Stomach (tissue), 9 donors: ENCODE measurements around the gene PHTF2. TPM values are rescaled to one million over a fixed set of nuclear protein-coding genes. Genes with fewer than 3 reads are reported as not detected.

Experiments used
- DNase-seq, 2 donors: peaks; one replicate each; pipeline versions ENCODE4 v3.0.0 to v3.0.0-alpha.2; 2013 to 2019
- H3K27ac ChIP-seq, 5 donors: fragments of 200-600 bp in 4 of 5; sonication (generic) in 4 of 5; one replicate each; pipeline ENCODE4 v1.5.1; 2013 to 2019; ENCODE audit warnings: mild to moderate bottlenecking in 1 of 5, moderate library complexity in 1 of 5
- H3K27me3 ChIP-seq, 3 donors: fragments of 200-600 bp; sonication (generic); one replicate each; pipeline ENCODE4 v1.5.1; 2017 to 2019; ENCODE audit warnings: mixed run types in 1 of 3
- H3K36me3 ChIP-seq, 4 donors: fragments of 200-600 bp; sonication (generic); 1 replicate in 3 of 4; 2 replicates in 1 of 4; pipeline ENCODE4 v1.5.1; 2016 to 2019
- H3K4me1 ChIP-seq, 4 donors: fragments of 200-600 bp; sonication (generic); one replicate each; pipeline ENCODE4 v1.5.1; 2016 to 2019
- H3K4me3 ChIP-seq, 4 donors: fragments of 200-600 bp; sonication (generic) in 3 of 4; one replicate each; pipeline ENCODE4 v1.5.1; 2016 to 2019; ENCODE audit warnings: mild to moderate bottlenecking in 1 of 4
- H3K9me3 ChIP-seq, 4 donors: fragments of 200-600 bp; sonication (generic); one replicate each; pipeline ENCODE4 v1.5.1; 2016 to 2019
- EP300 ChIP-seq: sonication (generic); formaldehyde crosslinking; IDR thresholded peaks from one replicate; pipeline ENCODE4 v1.6.1; 2017; ENCODE audit warnings: antibody characterized with exemption
- POLR2A ChIP-seq, 4 donors: fragments of 450-650 bp; IDR thresholded peaks; one replicate each; pipeline ENCODE4 v1.6.1; 2016; ENCODE audit warnings: antibody characterized with exemption in 4 of 4, control low read depth in 2 of 4, mild to moderate bottlenecking in 1 of 4, moderate library complexity in 1 of 4
- POLR2AphosphoS5 ChIP-seq, 3 donors: sonication (generic); formaldehyde crosslinking; IDR thresholded peaks; one replicate each; pipeline ENCODE4 v1.6.1; 2016; ENCODE audit warnings: antibody characterized with exemption in 3 of 3
- WGBS, 5 donors: extraction: QIAGEN DNeasy Blood & Tissue Kit in 3 of 5; methylation state at CpG; one replicate each; pipeline versions ENCODE4 v1.1.5 to v1.1.7; 2013 to 2018; 5-methylcytosine and 5-hydroxymethylcytosine counted together
- intact Hi-C: fragments of 100-400 bp; cut with DNase I; formaldehyde crosslinking; loops from one replicate; pipeline ENCODE4 v1.15.1; 2023; ENCODE audit warnings: low total_unique reads
- polyA plus RNA-seq, 3 donors: library from polyadenylated mRNA; stranded (reverse); fragments of 200-250 nt; gene quantifications; one replicate each; pipeline ENCODE4 v1.2.3, GENCODE V29; 2013
- total RNA-seq, 5 donors: library from RNA; depleted of rRNA; stranded (reverse); fragments of >200 nt; gene quantifications; one replicate each; pipeline versions ENCODE4 v1.1.0 to v1.2.3, GENCODE V29; 2014 to 2016
- TF ChIP-seq, protein P1 (sequence below), 7 experiments: fragments of 450-650 bp in 4 of 7; fragments of 200-600 bp in 3 of 7; sonication (generic) in 3 of 7; IDR thresholded peaks; one replicate each; pipeline ENCODE4 v1.5.1; 2016 to 2019; ENCODE audit warnings: antibody characterized with exemption in 7 of 7, control low read depth in 2 of 7, mild to moderate bottlenecking in 1 of 7
- donor health status: healthy with polysubstance abuse.
- donor health status: Bipolar disorder and iron deficiency.
- donor health status: healthy.

PHTF2 gene
- total and polyA plus RNA-seq, 8 donors = 2.0 to 42.9 (median 12.5) TPM

DNA sequence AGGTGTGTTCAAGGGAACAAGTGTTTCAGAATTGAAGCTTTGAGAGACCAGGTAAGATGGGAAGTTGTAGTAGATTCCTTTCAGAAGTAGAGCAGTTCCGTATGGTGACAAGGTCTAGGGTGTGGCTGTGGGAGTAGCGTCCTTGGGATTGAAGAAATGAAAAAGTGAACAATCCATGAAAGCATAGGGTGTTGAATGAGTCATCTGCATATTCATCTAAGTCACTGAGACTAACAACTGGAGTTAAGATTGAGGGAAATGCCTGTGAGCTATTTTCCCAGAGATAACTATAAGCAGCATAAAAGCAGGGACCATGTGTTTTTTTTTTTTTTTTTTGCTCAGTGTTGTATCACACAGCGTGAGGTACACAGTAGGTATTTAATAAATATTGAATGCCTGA lies 134.8 kb downstream of the PHTF2 start:
- Histone ChIP-seq H3K9me3 (no peaks in the 10 kb centered on the region), H3K36me3 (peaks cover 0 to 7% (median 3%) of the 10 kb centered on the region in 4 donors), H3K4me3 (no peak overlapping the region), H3K27me3 (no peaks in the 10 kb centered on the region), H3K4me1 (no peaks in the 10 kb centered on the region), H3K27ac (no peak overlapping the region)
- DNase-seq = no peak
- intact Hi-C loops = no loop called here
- TF ChIP-seq POLR2A (IDR thresholded peaks at IDR 0.05) (no peak), EP300 (no peak), POLR2AphosphoS5 (IDR thresholded peaks at IDR 0.05) (no peak)
- TF ChIP-seq, protein P1, sequence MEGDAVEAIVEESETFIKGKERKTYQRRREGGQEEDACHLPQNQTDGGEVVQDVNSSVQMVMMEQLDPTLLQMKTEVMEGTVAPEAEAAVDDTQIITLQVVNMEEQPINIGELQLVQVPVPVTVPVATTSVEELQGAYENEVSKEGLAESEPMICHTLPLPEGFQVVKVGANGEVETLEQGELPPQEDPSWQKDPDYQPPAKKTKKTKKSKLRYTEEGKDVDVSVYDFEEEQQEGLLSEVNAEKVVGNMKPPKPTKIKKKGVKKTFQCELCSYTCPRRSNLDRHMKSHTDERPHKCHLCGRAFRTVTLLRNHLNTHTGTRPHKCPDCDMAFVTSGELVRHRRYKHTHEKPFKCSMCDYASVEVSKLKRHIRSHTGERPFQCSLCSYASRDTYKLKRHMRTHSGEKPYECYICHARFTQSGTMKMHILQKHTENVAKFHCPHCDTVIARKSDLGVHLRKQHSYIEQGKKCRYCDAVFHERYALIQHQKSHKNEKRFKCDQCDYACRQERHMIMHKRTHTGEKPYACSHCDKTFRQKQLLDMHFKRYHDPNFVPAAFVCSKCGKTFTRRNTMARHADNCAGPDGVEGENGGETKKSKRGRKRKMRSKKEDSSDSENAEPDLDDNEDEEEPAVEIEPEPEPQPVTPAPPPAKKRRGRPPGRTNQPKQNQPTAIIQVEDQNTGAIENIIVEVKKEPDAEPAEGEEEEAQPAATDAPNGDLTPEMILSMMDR (IDR thresholded peaks at IDR 0.05) = no peak
- 71 to 87% (median 83%) methylated on average over 3 of the region's 3 CpGs for WGBS, 5 donors

DNA sequence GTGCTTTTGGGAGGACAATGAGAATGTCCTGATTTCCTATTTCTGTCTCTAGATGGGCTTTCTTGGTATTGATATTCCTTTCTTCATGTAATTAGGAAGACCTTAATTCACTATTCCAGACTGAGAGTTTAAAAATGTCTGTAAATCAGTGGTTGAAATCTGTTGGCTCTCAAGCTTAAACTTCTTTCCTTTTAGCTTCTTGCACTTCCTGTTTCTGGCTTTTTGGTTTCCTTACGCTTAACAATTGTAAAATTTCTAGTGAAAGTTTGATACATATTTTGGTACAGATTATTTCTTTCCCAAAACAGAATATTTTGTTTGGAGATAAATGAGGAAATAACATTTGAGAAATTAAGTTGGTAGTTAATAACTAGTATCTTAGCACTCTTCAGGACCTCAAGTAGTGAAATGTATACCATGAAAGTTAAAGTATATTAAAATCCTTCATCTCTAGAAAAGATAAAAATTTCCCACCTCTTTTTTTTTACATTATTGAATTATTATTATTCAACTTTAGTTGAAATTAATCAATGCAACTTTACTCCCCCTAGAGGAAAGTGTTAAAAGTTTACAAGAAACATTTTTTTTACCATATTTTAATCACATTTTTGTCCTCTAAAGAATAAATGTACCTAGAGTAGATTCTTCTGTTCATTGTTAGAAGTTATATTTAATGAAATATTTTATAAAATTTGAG lies 137.2 kb downstream of the PHTF2 start:
- no peak overlapping the region for H3K27ac ChIP-seq

DNA sequence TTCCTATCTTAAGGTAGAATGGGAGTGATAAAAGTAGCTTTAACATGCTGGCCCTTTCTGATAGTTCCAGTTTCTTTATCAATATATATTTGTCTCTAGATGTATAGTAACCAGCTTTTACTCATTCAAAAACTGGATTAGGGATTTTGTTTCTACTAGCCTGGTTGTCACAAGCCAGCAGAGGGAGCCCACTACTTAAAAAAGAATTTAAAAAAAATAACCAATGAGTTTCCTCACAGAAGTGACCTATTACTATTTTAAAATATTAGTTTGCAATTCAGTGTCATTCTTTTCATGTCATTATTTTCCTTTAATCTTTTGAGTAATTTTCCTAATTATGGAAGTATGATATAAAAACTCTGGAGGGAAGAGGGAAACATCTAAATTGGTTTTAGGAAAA lies 142.1 kb downstream of the PHTF2 start:
- TF ChIP-seq POLR2A (IDR thresholded peaks at IDR 0.05) (no peak), POLR2AphosphoS5 (IDR thresholded peaks at IDR 0.05) (no peak), EP300 (no peak)
- TF ChIP-seq, protein P1 (IDR thresholded peaks at IDR 0.05) = peak in 5 of 7 experiments; percentile 12 to 52 (median 37)
- peak in 1 of 2 donors; percentile 52 for DNase-seq
- Histone ChIP-seq H3K36me3 (peaks cover 0 to 3% (median 0%) of the 10 kb centered on the region in 4 donors), H3K4me1 (no peaks in the 10 kb centered on the region), H3K27me3 (no peaks in the 10 kb centered on the region), H3K9me3 (no peaks in the 10 kb centered on the region), H3K4me3 (no peak overlapping the region), H3K27ac (no peak overlapping the region)
- intact Hi-C loops = no loop called here

More for the DNA sequence above, 137.2 kb downstream of the PHTF2 start:
- H3K4me1 ChIP-seq = no peaks in the 10 kb centered on the region
- TF ChIP-seq, protein P1 (IDR thresholded peaks at IDR 0.05) = peak in 2 of 7 experiments; percentile 23 to 32
- TF ChIP-seq EP300 = no peak
- intact Hi-C loops = no loop called here
- WGBS, 5 donors = 46 to 79% (median 64%) methylated on average over 1 of the region's 1 CpG
- DNase-seq = no peak
- H3K4me3 ChIP-seq = no peak overlapping the region
- H3K27me3 ChIP-seq = no peaks in the 10 kb centered on the region
- no peaks in the 10 kb centered on the region for H3K9me3 ChIP-seq
- H3K36me3 ChIP-seq = no peaks in the 10 kb centered on the region

DNA sequence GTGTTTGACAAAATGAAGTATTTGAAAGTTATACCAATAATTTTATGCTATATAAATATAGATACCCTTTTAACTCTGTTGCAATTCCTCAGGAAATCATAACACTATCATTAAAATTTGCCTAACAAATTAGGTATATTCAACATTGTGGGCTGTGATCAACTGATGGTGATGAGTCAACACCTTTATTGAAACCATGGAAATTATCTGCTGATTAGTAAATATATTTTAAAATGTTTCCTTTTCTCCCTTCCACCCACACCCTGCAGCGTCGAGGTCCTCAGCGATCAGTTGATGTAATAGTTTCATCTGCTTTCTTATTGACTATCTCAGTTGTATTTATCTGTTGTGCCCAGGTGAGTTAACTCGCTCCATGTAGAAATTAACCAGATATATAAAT lies 143.9 kb downstream of the PHTF2 start:
- TF ChIP-seq EP300 (no peak), POLR2A (IDR thresholded peaks at IDR 0.05) (no peak), POLR2AphosphoS5 (IDR thresholded peaks at IDR 0.05) (no peak)
- TF ChIP-seq, protein P1 (IDR thresholded peaks at IDR 0.05) = no peak
- no peak overlapping the region for H3K27ac ChIP-seq
- no peaks in the 10 kb centered on the region for H3K27me3 ChIP-seq
- peaks cover 0 to 3% (median 0%) of the 10 kb centered on the region in 4 donors for H3K36me3 ChIP-seq
- no peaks in the 10 kb centered on the region for H3K4me1 ChIP-seq
- 37 to 72% (median 56%) methylated on average over 4 of the region's 4 CpGs for WGBS, 5 donors
- no peak overlapping the region for H3K4me3 ChIP-seq
- no peaks in the 10 kb centered on the region for H3K9me3 ChIP-seq
- DNase-seq = no peak
- intact Hi-C loops = no loop called here
